GM19455 (cell line): ENCODE measurements around the gene THOC1.

Experiments
- ATAC-seq: cut with Tn5 transposase; IDR thresholded peaks from one replicate; pipeline ENCODE4 v1.9.1; 2021; ENCODE audit not compliant: unreplicated experiment

THOC1 gene

DNA sequence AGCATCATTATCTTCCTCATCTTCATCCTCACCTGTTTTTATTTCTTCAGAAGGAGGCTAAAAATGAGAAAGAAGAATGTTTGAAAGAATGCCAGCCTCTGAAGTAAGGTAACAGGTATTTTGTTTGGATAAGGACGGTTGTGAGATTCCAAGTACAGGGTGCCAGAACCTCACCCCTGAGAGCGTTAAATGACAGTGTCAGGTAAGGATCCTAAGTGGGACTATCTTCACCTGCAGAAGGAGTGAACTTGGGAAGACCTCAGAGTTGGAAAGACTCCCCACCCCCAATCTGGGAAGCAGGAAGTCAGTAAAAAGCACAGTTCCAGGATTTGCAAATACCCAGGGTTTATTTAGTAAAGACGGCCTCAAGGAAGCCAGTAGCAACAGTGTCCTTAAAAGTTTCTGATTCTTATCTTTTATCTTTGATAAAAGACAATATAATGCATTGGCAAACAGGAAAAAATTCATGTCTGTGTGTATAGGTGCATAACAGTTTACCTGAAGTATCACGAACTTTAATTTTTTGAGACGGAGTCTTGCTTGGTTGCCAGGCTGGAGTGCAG, 52.3 kb downstream of the THOC1 start:
- no peak for ATAC-seq

DNA sequence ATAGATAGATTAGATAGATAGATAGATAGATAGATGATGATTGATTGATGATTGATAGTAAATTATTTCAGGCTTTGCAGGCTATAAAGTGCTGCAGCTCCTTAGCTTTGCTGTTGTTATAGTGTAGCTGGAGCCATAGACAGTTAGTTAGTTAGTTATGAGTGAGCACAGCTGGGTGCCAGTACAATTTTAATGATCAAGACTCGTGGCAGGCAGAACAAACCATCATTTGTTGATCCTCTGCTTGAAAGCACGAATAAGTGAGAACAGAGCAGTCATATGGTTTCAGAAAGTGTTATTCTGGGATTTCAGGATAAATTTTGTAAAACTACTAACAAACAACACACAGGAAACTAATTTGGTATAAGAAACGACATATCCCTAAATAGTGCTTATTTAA, 53.9 kb downstream of the THOC1 start:
- ATAC-seq, result no peak

DNA sequence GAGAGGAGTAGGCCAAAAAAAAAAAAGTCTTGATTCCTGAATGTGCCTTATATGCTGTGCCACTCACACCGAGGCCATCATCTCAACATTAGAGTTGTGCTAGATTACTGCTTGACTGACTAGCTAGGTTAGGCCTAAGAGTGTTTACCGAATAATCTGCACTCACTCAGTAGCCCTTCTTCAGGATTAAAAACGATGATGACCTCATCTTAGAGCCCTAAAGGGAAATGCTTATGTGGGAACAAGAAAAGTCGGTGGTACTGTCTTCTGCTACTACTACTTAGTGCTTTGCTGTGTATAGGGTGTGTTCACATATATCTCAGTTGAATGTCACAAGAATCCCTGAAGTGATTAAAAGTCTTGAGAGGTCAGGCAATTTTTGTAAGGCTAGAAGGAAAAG, 54.3 kb downstream of the THOC1 start:
- ATAC-seq, result no peak

DNA sequence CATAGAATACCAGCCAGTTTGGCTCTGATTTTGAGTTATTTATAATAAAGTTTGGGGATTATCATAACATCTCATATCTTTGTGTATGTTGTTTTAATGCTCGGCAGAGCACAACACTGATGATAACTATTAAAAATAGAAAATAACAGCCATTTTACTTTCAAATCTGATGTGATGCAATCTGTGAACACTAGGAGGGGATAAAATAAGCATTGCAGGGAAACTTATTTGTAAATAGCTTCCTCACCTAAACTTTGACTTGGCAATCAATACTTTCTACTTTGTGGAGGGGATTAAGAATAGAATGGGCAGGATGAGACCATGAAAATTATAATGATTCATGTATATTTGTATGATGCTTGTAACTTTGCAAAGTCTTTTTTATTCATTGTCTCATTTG, 55.1 kb downstream of the THOC1 start:
- no peak for ATAC-seq

DNA sequence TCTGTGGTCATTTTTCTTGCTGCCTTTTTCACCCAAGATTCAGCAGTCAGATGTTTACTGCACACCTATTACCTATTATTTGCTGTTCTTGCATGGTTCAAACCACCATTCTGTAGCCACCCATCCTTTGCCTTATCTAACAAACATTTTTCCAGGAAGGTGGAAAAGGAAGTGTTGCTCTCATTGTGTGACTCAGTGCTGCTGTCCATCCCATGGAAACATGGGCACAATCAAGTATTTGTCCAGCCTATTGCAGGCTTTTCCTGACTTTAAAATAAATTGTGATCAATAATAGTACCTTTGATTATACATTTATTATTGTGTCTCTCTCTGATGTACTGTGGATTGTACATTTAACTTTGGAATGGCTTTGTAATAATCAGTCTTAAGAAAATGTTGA, 56.3 kb downstream of the THOC1 start:
- ATAC-seq, result no peak

DNA sequence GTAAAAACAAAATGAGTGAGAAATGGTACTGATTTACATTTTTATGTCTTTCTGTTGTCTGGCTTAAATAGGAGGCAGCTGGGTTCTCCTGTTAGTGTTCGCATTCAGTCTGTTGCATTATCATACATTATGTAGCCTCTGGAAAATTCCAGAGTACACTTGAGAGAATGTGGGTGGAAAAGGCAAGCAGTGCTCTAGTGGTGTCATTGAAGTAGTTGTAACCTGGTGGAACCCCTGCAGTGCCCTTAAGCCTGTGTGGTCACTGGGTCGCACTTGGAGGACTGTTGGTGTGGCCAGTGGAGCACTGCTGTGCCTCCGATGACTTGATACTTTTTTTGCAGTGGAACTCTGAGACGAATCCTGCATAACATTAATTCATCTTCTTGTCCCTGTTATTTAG, 57.1 kb downstream of the THOC1 start:
- ATAC-seq, result no peak

DNA sequence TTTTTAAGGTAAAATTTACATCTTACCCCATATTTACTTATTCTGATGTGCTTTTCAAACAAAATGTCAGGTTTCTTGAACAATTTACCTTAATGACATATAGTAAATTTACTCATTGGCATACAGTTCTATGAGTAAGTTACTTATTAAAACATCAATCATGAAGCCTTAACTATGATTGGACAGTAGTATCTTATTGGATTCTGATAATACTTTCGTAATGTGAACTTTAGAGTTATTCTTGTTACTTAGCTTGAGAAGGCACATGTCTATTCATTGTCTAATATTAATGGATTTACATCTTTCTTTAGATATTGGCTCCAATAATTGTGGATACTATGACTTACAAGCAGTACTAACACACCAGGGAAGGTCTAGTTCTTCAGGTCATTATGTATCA, 57.8 kb downstream of the THOC1 start:
- no peak for ATAC-seq

DNA sequence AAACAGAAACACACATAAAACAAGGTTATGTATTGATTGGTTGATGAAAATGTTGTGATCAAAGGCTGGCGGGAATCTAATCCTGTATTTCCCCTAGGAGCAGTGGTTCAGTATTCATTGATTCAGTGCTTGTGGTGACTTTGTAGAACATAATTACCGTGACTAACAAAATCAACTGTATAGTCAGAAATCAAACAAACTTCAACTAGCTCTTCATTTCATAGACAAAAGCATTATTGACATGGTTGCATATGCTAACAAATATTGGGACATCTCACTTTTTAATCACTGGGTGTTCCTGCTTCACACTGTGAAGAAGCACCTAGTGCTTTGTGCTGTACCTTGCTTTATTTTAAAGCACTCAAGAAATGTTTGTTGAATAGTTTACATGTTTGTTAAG, 68.1 kb downstream of the THOC1 start:
- ATAC-seq, result no peak

DNA sequence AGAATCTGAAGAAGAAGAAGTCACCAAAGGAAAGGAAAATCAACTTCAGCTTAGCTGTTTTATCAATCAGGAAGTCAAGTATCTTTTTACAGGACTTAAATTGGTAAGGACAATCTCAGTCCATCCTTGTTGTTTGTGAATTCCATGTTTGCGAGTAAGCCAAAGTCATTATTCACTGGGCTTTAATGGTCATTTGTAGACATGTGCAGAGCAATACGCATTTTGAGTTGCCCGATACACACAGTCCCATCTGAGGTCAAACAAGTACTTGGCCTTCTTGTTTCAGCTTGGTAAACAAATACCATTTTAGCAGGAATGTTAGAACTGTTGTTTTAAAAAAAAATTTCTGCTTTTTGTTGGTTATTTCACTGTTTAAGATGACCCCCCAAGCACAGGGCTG, 68.6 kb downstream of the THOC1 start:
- no peak for ATAC-seq

DNA sequence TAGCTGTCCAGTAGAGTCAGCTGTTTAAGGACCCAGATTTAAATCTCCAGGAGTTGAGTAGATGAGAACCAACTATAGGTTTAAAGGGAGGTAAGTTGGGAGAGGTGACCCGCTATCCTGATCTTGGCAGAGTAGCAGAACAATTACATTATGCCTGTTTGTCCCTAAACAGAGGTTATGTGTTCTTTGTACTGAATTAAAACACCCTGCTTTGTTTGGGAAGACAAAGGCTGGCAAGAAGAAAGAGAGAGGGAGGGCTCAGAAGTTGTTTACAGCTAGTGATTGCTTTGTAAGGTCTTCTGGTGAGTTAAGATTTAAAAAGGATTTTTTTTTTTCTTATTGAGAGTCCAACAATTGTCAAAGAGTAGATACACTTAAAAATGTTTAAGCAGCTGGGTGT, 72.2 kb downstream of the THOC1 start:
- no peak for ATAC-seq

DNA sequence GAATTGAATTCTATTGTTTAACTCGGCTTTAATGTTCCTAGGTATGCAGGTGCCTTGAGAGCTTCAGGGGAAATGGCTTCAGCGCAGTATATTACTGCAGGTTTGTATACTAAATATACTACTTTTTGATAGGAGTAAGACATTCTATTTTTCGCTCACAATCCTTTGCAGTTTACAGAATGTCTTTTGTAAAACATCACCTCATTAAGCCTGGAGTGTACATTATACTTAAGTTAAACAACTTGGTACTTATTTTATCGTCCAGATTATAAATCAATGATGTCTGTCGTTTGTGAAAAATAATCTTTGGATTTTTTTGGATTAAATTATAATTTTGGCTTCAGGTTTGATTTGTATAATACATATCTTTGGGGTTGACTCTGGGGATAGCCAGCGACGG, 75.0 kb downstream of the THOC1 start:
- ATAC-seq, result no peak

DNA sequence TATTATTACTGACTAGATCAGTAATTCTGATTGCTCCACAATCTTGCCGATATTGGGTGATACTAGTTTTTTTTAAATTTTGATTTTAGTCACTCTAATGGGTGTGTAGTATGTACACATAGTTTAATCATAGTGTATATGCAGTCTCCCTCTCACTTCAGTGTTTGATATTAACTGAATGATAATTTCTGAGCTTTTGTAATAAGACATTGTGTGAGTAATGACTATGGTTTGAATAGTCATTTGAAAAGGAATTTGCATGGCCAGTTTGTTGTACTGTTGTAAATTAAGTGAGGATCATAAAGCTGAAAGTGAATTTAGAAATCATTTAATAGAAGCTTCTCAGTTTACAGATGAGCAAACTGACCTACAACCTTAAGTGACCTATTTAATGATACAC, 76.1 kb downstream of the THOC1 start:
- ATAC-seq, result no peak

DNA sequence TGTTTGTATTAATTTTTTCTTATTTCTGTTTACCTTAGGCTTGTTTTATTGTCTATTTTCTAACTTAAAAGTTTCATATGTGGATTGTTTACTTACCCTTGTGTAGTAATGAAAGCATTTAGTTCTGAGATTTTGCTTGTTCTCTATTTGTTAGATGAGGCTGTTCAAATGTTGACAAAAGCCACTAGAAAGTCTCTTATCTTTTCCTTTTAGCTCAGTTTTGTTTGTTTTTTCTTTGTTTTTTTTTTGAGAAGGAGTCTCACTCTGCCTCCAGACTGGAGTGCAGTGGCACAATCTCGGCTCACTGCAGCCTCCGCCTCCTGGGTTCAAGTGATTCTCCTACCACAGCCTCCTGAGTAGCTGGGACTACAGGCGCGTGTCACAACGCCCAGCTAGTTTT, 78.6 kb downstream of the THOC1 start:
- ATAC-seq, result no peak

DNA sequence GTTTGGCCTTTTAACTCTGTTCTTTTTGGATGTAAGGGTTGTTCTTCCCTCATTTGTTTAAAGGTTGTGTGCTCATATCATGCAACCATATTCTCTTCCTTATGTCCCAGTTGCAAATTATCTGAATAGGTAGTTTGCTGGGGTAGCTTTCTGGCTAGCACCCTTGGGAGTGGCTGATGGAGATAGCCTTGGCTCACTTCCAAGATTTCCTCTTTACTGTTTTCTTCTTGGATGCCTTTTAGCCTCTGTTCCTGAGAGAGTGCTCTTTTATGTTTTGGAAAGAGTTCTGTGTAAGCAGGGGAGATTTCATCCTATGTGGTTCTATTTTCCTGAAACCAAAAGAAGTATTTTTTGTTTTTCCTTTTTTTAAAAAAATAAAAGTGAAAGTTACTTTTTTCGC, 84.1 kb downstream of the THOC1 start:
- no peak for ATAC-seq

DNA sequence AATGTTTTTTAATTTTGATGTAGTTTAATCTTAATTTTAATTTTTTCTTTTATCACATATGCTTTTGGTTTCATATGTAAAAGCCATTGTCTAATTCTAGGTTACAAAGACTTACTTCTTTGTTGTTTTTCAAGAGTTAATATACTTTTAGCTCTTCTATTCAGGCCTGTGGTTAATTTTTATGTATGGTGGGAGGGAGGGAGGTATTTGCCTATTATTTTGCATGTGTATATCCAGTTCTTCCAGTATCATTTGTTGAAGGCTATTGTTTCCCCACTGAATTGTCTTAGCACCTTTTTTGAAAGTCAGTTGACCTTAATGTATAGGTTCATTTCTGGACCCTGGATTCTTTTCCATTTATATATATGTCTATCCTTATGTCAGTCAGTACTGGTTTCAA, 86.1 kb downstream of the THOC1 start:
- ATAC-seq, result no peak

DNA sequence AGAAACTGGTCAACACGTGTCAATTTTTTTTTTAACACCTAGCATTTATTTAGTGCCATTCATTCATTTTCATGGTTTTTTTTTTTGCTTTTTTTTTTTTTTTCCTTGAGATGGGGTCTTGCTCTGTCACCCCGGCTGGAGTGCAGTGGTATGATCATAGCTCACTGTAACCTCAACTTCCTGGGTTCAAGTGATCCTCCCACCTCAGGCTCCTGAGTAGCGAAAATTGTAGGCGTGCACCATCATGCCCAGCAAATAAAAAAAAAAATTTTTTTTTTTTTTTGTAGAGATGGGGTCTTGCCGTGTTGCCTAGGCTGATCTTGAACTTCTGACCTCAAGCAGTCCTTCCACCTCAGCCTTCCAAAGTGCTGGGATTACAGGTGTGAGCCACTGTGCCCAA, 88.3 kb downstream of the THOC1 start:
- ATAC-seq, result no peak

DNA sequence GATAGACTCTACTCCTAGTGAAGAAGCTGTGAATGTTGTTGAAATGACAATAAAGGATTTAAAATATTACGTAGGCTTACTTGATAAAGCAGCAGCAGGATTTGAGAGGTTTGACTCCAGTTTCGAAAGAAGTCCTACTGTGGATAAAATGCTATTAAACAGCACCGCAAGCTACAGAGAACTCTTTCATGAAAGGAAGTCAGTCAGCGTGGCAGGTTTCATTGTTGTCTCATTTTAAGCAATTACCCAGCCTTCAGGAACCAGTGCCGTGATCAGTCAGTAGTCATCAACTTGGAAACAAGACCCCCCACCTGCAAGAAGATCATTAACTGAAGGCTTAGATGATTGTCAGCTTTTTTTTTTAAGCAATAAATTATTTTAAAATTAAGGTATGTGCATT, 95.5 kb downstream of the THOC1 start:
- no peak for ATAC-seq
